Activated CD4-positive, alpha-beta T cell treated with anti-CD3 and anti-CD28 coated beads, Interleukin-2, amount 50 U/mL, for 16 hours (primary cell): Measurements from ENCODE around the gene PLXNB2.
"Not testable (repeated sequence)": the region's sequence is repeated elsewhere in the genome, so short reads cannot be mapped to it uniquely, and the experiment has no call there.

ENCODE experiments used
- DNase-seq: peaks from one replicate; pipeline ENCODE4 v3.0.0-alpha.2; 2020

Gene PLXNB2, protein sequence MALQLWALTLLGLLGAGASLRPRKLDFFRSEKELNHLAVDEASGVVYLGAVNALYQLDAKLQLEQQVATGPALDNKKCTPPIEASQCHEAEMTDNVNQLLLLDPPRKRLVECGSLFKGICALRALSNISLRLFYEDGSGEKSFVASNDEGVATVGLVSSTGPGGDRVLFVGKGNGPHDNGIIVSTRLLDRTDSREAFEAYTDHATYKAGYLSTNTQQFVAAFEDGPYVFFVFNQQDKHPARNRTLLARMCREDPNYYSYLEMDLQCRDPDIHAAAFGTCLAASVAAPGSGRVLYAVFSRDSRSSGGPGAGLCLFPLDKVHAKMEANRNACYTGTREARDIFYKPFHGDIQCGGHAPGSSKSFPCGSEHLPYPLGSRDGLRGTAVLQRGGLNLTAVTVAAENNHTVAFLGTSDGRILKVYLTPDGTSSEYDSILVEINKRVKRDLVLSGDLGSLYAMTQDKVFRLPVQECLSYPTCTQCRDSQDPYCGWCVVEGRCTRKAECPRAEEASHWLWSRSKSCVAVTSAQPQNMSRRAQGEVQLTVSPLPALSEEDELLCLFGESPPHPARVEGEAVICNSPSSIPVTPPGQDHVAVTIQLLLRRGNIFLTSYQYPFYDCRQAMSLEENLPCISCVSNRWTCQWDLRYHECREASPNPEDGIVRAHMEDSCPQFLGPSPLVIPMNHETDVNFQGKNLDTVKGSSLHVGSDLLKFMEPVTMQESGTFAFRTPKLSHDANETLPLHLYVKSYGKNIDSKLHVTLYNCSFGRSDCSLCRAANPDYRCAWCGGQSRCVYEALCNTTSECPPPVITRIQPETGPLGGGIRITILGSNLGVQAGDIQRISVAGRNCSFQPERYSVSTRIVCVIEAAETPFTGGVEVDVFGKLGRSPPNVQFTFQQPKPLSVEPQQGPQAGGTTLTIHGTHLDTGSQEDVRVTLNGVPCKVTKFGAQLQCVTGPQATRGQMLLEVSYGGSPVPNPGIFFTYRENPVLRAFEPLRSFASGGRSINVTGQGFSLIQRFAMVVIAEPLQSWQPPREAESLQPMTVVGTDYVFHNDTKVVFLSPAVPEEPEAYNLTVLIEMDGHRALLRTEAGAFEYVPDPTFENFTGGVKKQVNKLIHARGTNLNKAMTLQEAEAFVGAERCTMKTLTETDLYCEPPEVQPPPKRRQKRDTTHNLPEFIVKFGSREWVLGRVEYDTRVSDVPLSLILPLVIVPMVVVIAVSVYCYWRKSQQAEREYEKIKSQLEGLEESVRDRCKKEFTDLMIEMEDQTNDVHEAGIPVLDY (N-terminal part only)

DNA sequence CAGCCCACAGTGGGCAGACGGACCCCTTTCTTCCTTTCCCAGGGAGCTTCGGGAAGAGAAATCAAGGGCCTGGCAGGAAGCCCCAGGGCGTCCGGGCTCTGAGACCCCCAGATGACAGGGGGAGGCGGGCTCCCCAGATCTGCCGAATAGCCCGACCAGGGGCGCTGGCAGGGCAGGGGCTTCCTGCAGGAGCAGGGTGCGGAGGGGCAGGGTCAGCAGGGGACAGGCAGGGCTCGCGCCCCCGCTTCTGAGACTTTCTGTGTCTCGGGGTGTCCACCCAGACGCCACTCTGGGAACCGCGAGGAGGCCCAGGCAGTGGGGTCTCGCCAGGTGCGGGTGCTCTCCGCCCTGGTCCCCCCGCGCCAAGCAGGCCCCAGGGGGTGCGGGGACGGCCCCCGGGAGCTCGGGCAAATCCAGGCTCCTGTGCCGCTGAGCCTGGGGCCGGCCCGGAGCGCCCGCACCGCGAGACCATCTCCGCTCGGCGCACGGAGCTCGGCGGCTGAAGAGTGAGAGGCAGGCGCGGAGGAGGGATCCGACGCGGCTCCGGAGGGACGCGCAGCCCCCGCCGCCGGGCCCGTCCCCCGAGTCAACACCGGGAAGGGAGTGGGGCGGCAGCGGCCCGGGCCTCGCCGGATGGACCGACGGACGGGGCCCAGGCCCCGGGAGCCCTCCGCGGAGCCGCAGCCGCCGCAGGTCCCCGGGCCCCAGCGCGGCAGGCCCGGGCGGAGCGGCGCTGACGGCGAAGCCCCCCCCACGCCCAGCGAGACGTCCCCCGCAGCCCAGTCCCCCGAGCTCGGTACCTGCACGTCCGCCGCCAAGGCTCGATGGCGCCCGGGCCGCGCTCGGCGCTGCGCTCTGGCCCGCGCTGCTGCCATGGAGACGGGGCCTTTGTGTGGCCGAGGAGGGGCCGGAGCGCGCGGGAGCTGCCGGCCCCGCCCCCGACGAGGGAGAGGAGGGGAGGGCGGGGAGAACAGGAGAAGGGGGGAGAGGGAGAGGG is at the start of gene PLXNB2:
PLXNB2 (minus strand) TSS at position 894 of the 997 bp plus-strand sequence. CDS start 17,062 bp downstream, outside the sequence.
- peak; percentile 12 for DNase-seq

DNA sequence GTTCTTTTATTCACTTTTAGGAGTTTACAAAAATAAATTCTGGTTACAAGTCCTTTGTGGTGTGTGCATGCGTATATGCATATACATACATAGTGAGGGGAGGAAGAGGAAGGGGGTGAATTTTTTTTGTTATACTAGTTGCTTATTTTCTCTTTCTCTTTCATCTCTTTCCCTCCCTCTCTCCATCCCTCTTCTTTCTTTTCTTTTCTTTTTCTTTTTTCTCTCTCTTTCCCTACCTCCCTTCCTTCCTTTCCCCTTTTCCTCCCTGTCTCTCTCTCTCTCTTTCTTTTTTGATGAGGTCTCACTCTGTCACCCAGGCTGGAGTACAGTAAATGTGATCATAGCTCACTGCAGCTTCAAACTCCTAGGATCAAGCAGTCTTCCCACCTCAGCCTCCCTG is 49.8 kb upstream of the PLXNB2 start:
- no peak for DNase-seq

DNA sequence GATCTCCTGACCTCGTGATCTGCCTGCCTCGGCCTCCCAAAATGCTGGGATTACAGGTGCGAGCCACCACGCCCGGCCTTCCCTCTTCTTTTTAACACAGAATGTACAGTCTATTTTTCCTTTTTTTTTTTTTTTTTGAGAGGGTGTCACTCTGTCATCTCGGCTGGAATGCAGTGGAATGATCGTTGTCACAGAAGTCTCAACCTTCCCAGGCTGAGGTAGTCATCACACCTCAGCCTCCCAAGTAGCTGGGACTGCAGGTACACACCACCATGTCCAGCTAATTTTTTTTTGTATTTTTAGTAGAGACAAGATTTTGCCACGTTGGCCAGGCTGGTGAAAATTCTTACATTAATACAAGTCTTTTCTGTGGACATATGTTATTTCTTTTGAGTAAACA is 48.7 kb upstream of the PLXNB2 start:
- no peak for DNase-seq

- DNase-seq = no peak
Measured at GRCh38 chr22:50348058-50348457, 40.6 kb upstream of the PLXNB2 start.

DNA sequence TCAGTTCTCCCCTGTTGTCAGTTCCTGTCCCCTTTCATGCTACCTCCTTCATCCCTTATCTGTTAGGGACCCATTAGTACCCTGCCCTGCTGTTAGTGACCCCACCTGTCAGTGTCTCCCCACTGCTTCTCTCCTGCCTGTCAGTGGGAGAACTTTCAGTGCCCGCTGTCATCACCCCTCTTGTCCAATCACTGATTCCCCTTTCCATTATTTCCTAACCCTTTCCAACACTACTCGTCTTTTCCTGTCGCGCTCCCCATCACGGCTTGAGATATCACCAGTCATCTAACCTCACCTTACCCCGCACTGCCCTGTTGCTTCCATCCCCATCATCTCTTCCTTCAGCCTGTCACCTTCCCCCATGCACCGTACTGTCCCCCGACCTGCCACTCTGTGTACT is 39.7 kb upstream of the PLXNB2 start:
- no peak for DNase-seq

DNA sequence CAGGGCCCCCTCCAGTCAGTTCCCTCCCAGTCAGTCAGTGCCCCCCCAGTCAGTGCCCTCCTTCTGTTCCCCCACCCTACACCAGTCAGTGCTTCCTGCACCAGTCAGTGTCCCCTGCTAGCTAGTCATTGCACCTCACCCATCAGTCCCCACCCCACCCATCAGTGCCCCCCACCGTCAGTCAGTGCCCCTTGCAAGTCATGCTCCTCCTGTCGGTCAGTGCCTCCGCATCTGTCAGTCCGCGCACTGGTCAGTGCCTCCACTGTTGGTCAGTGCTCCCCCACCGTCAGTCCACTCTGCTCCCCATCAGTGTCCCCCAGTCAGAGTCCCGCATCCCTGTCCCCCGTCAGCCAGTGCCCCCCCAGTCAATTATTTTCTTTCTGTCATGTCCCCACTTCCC is 39.0 kb upstream of the PLXNB2 start:
- no peak for DNase-seq

DNA sequence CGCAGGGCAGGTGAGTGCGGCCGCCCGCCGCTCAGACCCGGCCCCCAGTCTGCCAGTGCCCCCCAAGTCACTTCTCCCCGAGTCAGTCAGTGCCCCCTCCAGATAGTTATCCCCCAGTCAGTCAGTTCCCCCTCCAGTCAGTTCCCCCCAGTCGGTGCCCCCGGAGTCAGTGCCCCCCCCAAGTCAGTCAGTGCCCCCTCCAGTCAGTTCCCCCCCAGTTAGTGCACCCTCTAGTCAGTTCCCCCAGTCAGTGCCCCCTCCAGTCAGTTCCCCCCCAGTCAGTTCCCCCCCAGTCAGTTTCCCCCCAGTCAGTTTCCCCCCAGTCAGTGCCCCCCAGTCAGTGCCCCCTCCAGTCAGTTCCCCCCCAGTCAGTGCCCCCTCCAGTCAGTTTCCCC is 36.1 kb upstream of the PLXNB2 start:
- no peak for DNase-seq

- DNase-seq = peak; percentile 86
Measured at GRCh38 chr22:50342651-50343540, 35.5 kb upstream of the PLXNB2 start, which contains the start of gene PPP6R2. PPP6R2 (plus strand) TSS chr22:50343327; CDS start chr22:50393909, 50,582 bp downstream.

GRCh38 chr22:50341977-50342650 is 34.7 kb upstream of the PLXNB2 start:
- peak; percentile 92 for DNase-seq

DNA sequence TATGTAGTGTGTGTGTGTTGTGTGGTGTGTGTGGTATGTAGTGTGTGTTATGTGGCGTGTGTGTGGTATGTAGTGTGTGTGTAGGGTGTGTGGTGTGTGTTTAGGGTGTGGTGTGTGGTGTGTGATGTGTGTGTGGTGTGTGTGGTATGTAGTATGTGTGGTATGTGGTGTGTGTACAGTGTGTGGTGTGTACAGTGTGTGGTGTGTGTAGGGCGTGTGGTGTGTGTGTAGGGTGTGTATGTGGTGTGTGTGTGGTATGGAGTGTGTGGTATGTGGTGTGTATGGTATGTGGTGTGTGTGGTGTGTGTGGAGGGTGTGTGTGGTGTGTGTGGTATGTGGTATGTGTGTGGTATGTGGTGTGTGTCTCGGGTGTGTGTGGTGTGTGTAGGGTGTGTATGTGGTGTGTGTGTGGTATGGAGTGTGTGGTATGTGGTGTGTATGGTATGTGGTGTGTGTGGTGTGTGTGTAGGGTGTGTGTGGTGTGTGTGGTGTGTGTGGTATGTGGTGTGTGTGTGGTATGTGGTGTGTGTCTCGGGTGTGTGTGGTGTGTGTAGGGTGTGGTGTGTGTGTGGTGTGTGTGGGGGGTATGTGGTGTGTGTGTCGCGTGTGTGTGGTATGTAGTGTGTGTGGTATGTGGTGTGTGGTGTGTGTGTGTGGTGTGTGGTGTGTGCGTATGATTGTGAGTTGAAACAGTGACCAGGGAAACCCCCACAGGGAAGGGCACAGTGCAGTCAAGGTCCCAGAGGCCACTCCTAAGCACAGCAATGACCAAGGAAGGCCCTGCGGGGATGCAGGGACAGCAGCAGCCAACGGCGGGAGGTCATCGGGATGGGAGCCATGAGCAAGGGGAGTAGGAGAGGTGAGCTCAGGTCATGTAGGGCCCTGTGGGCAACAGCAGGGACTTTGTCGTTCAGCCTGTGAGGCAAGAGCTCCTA is 32.8 kb upstream of the PLXNB2 start:
- DNase-seq = no peak

DNA sequence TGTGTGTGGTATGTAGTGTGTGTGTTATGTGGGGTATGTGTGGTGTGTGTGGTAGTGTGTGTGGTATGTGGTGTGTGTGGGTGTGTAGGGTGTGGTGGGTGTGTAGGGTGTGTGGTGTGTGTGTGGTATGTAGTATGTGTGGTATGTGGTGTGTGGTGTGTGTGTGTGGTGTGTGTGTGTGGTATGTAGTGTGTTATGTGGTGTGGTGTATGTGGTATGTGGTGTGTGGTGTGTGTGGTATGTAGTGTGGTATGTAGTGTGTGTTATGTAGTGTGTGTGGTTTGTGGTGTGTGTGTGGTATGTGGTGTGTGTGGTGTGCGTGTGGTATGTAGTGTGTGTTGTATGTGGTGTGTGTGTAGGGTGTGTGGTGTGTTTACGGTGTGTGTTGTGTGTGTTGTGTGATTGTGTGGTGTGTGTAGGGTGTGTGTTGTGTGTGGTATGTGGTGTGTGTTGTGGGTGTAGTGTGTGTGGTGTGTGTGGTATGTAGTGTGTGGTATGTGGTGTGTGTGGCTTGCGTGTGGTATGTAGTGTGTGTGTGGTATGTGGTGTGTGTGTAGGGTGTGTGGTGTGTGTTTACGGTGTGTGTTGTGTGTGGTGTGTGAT is 31.5 kb upstream of the PLXNB2 start:
- no peak for DNase-seq

DNA sequence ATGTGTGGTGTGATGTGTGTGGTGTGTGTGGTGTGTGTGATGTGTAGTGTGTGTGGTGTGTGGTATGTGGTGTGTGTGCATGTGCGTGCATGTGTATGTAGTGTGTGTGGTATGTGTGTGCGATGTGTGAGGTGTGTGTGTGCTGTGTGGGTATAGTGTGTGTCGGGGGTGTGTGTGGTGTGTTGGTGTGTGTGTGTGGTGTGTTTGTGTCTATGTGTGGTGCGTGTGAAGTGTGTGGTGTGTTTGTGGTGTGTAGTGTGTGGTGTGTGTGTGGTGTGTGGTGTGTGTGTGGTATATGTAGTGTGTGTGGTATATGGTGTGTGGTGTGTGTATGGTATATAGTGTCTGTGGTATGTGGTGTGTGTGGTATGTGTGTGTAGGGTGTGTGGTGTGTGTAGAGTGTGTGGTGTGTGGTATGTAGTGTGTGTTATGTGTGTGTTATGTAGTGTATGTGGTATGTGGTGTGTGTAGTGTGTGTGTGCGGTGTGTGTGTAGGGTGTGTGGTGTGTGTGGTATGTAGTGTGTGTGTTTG is 30.7 kb upstream of the PLXNB2 start:
- DNase-seq = no peak

DNA sequence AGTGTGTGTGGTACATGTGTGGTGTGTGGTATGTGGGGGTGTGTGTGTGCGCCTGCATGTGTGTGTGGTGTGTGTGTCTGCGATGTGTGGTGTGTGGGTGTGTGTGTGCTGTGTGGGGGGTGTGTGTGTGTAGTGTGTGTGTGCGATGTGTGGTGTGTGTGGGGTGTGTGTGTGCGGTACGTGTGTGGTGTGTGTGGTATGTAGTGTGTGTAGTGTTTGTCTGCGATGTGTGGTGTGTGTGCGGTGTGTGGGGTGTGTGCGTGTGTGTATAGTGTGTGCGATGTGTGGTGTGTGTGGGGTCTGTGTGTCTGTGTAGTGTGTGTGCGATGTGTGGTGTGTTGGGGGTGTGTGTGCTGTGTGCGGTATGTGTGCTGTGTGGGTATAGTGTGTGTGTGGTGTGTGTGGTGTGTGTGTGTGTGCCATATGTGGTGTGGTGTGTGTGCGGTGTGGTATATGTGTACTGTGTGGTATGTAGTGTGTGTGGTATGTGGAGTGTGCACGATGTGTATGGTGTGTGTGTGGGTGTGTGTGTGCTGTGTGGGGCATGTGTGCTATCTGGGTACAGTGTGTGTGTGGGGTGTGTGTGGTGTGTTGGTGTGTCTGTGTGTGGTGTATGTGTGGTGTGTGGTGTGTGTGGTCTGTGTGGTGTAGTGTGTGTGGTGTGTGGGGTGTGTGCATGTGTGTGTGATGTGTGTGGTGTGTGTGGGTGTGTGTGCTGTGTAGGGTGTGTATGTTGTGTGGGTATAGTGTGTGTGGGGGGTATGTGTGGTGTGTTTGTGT is 30.0 kb upstream of the PLXNB2 start:
- no peak for DNase-seq

DNA sequence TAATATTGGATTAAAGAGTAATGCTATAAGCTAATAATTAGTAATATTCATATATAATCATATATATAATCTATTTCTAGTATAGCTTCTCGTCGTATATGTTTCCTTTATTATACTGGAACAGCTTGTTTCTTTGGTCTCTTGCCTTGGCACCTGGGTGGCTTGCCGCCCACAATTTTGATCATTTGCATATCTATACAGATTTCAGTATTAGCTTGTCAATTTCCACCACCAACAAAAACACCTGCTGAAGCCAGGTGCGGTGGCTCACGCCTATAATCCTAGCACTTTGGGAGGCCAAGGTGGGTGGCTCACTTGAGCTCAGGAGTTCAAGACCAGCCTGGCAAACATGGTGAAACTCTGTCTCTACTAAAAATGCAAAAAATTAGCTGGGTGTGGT is 27.0 kb upstream of the PLXNB2 start:
- DNase-seq = not testable (repeated sequence)

- peak; percentile 21 for DNase-seq
Measured at GRCh38 chr22:50329236-50329635, 21.8 kb upstream of the PLXNB2 start.

DNA sequence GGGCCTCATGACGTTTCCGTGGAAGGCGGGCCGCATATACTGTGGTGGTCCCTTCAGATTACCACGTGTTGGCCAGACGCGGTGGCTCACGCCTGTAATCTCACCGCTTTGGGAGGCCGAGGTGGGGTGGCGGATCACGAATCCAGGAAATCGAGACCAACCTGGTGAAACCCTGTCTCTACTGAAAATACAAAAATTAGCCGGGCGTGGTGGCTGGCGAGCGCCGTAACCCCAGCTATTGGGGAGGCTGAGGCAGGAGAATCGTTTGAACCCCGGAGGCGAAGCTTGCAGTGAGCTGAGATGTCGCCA is 20.2 kb upstream of the PLXNB2 start:
- no peak for DNase-seq

- DNase-seq = peak; percentile 70
Measured at GRCh38 chr22:50326956-50327710, 19.7 kb upstream of the PLXNB2 start, which contains the start of gene DENND6B. DENND6B (minus strand) TSS chr22:50327012; CDS start chr22:50326988, 24 bp downstream.
